HS-5 (cell line): ENCODE results near the gene KIF2B.
"Not testable (repeated sequence)": the region's sequence is repeated elsewhere in the genome, so short reads cannot be mapped to it uniquely, and the experiment has no call there.

Source experiments
- DNase-seq: peaks from one replicate; pipeline ENCODE4 v3.0.0-alpha.2; 2012; ENCODE audit warnings: low read depth

KIF2B gene

DNA sequence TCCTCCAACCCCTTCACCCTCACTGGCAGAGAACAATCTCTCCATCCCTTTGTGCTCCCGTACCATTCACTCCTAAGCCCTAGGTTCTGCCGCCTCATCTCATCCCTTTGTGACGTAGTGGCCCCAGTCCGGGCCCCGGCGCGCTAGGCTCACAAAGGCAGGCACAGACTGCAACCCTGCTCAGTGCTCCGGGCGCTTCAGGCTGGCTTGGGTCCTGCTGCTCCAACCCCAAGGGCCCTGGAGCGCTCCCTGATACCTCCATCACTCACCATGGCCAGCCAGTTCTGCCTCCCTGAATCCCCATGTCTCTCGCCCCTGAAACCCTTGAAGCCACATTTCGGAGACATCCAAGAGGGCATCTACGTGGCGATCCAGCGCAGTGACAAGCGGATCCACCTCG, at the start of gene KIF2B:
TSS of gene KIF2B (plus strand) at position 164 of the 400 bp plus-strand sequence. CDS start at position 271, 107 bp downstream.
- DNase-seq: no peak

- DNase-seq: no peak
Measured at GRCh38 chr17:53780320-53780719, 42.4 kb upstream of the KIF2B start.

GRCh38 chr17:53791551-53791950, 31.2 kb upstream of the KIF2B start:
- no peak for DNase-seq

DNA sequence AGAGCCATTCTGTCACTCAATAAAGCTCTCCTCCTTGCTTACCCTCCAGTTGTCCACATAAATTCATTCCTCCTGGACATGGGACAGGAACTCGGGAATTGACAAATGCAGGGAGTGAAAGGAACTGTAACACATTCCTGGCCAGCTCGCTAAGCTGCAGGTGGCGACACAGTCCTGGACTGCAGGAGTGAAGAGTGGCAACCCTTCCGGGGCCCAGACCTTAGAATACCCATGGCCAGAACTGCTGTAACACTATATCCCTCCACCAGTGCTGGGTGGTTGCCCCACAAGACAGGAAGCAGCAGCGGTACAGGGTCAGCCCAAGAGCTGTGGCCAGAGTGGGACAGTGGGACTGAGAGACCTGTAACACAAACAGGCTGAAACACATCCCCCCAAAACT, 30.3 kb upstream of the KIF2B start:
- DNase-seq: no peak

DNA sequence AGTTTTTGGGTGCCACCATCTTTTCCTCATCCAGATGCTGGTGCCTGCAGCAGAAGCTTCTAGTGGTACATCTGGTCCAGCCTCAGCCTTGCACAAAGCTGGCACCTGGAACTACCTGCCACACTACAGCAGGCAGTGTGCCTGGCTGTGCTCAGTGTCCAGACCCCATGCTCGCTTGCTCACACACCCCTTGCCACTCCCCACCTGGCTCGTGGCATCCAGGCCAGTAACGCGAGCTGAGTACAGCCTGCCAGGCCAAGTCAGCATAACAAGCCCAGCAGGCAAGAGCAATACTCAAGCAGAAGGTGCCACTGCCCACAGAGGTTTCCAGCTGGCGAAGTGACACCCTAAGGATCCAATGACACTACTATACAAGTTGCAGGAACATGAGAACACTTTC, 29.7 kb upstream of the KIF2B start:
- no peak for DNase-seq

DNA sequence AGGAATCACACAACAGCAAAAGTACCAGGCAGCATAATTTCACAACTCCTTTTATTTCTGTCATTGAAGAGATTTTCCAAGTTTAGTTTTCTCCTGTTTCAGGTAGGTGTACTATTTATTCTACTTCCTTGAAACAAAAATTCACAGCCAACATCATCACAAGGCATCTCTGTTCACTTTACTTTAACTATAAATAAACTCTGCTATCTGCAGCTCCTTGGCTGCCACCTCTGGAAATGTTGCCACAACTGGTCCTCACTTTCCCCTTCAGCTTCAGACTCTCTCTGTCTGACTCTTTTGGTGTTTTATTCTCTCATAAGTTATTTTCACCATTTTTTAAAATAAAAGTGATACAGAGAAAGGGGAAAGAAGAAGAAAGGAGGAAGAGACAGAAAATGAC, 27.9 kb upstream of the KIF2B start:
- DNase-seq: no peak

GRCh38 chr17:53796642-53797041, 26.1 kb upstream of the KIF2B start:
- no peak for DNase-seq

DNA sequence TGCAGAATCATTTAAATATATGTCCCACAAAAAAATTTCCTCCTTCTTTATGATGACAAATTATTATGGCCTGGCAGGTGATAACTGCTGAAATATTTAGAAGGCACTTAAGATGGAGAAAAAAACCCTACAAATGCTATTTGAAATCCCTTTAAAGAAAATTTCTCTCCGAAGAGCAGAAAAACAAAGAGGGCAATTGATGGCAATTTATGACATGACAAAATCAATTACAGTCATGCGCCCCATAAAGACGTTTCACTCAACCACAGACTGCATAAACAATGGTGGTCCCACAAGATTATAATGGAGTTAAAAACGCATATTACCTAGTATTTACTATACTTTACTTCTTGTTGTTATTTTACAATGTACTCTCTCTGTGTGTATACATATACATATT, 25.2 kb upstream of the KIF2B start:
- DNase-seq: no peak

- no peak for DNase-seq
Measured at GRCh38 chr17:53804437-53804836, 18.3 kb upstream of the KIF2B start.

DNA sequence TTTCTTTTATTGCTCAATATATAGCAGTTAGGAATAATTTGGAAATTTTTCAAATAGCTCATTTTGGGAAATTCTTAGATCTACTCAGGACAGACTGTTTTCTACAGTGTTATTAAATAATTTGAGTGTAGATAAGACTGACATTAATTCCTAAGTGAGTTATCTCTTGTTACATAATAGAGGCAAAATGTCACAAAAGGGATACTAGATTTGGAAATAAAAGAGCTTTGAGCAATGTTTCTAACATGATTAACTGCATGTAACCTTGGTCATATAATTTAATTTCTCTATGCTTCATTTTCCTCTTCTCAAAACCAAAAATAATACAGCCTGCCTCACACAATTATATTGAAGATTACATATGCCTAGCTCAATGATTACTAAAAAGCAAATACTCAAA, 16.3 kb upstream of the KIF2B start:
- DNase-seq: no peak

GRCh38 chr17:53807286-53807685, 15.4 kb upstream of the KIF2B start:
- no peak for DNase-seq

- no peak for DNase-seq
Measured at GRCh38 chr17:53818271-53818670, 4.5 kb upstream of the KIF2B start.

- DNase-seq: no peak
Measured at GRCh38 chr17:53818929-53819328, 3.8 kb upstream of the KIF2B start.

DNA sequence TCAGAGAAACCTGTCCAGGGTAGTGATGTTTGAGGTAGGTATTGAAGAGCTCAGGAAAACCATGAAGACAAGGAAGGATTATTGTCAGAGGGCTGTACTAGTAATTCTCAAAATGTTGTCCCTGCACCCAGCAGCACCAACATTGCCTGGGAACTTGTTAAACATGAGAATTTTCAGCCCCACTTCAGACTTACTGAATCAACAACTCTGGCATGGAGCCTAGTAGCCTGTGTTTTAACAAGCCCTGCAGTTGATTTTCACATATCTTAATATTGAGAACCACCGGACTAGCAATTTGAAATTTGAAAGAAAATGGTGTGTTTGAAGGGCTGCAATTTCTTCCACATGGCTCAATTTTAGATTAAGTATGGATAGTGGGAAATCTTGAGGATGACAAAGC, 2.8 kb upstream of the KIF2B start:
- no peak for DNase-seq

GRCh38 chr17:53823341-53824050, 769 bp downstream of the KIF2B start:
- DNase-seq: no peak

DNA sequence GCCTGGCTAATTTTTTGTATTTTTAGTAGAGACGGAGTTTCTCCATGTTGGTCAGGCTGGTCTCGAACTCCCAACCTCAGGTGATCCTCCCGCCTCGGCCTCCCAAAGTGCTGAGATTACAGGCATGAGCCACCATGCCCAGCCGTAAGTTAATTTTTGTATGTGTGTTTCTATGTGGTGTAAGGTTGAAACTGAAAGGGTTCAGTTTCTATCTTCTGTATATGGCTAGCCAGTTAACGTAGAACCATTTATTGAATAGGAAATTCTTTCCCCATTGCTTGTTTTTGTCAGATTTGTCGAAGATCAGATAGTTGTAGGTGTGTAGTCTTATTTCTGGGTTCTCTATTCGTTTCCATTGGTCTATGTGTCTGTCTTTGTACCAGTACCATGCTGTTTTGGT, 12.0 kb downstream of the KIF2B start:
- DNase-seq: not testable (repeated sequence)

GRCh38 chr17:53837131-53837530, 14.4 kb downstream of the KIF2B start:
- DNase-seq: no peak

DNA sequence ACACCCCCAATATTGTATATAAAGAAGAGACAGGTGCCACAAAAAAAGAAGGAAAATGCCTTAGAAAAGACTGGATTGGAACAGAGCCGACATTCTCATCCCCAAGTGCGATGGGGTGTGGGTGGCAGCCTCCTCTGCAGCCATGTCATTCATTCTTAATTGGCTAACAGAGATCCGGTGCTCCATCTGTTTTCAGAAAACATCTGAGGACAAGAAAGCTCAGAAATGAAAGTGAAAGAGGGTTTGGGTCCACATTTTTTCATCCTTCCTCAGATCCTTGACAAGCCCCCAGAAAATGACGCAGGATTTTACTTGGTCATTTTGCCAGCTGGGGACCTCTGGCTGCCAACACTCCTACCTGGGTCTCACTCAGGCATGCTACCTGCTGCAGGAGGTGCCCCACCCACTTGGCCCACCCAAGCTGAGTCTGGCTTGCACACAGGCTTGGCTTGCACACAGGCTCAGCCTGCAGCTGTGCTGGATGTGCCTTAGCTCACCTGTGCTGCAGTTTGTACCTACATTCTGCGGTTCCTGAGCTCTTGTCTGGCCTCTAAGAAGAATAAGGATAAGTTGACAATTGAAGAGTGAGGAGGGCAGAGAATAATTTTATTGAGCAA, 21.9 kb downstream of the KIF2B start:
- DNase-seq: no peak

- not testable (repeated sequence) for DNase-seq
Measured at GRCh38 chr17:53871128-53871527, 48.4 kb downstream of the KIF2B start.
